Right renal cortex interstitium (tissue), 3 donors: Measurements from ENCODE around the gene HIRA. TPM values are rescaled to one million over a fixed set of nuclear protein-coding genes. Genes with fewer than 3 reads are reported as not detected.
"Not testable (repeated sequence)": the region's sequence is repeated elsewhere in the genome, so short reads cannot be mapped to it uniquely, and the experiment has no call there.

Source experiments
- DNase-seq, 3 donors: peaks; one replicate each; pipeline ENCODE4 v3.0.0-alpha.2; 2013; ENCODE audit warnings: low read depth in 3 of 3, low spot score in 2 of 3
- polyA plus RNA-seq, 3 donors: library from polyadenylated mRNA; unstranded; fragments of 120-200 nt; gene quantifications; one replicate each; pipeline ENCODE4 v1.2.1, GENCODE V29; 2013; ENCODE audit not compliant: insufficient read length in 3 of 3

Gene HIRA
- polyA plus RNA-seq, 3 donors, result 32.3 to 35.5 (median 34.9) TPM

GRCh38 chr22:19336133-19337075 lies 95.1 kb downstream of the HIRA start:
- no peak for DNase-seq

GRCh38 chr22:19331975-19332374 lies 99.6 kb downstream of the HIRA start:
- no peak for DNase-seq

- no peak for DNase-seq
Observed at GRCh38 chr22:19331474-19331873, 100.1 kb downstream of the HIRA start.

- no peak for DNase-seq
Observed at GRCh38 chr22:19330865-19331418, 100.6 kb downstream of the HIRA start.

- DNase-seq, result not testable (repeated sequence)
Observed at GRCh38 chr22:19330205-19330604, 101.3 kb downstream of the HIRA start.

- DNase-seq, result no peak
Observed at GRCh38 chr22:19329454-19329853, 102.1 kb downstream of the HIRA start.

GRCh38 chr22:19325296-19325948 lies 106.1 kb downstream of the HIRA start:
- no peak for DNase-seq

- DNase-seq, result not testable (repeated sequence)
Observed at GRCh38 chr22:19323420-19323819, 108.1 kb downstream of the HIRA start.

- DNase-seq, result no peak
Observed at GRCh38 chr22:19321757-19322156, 109.8 kb downstream of the HIRA start.

GRCh38 chr22:19320136-19320535 lies 111.4 kb downstream of the HIRA start:
- DNase-seq, result not testable (repeated sequence)

GRCh38 chr22:19319281-19319680 lies 112.3 kb downstream of the HIRA start:
- no peak for DNase-seq

GRCh38 chr22:19317865-19318264 lies 113.7 kb downstream of the HIRA start:
- DNase-seq, result no peak

- no peak for DNase-seq
Observed at GRCh38 chr22:19307872-19308271, 123.7 kb downstream of the HIRA start.

GRCh38 chr22:19306535-19306934 lies 125.0 kb downstream of the HIRA start:
- DNase-seq, result not testable (repeated sequence)

- DNase-seq, result no peak
Observed at GRCh38 chr22:19304547-19304946, 127.0 kb downstream of the HIRA start.

GRCh38 chr22:19303785-19304184 lies 127.7 kb downstream of the HIRA start:
- no peak for DNase-seq

- DNase-seq, result no peak
Observed at GRCh38 chr22:19295733-19296132, 135.8 kb downstream of the HIRA start.

- DNase-seq, result no peak
Observed at GRCh38 chr22:19292458-19293230, 138.9 kb downstream of the HIRA start.

- peak; percentile 57 to 74 (median 67) for DNase-seq
Observed at GRCh38 chr22:19291580-19292457, 139.7 kb downstream of the HIRA start, which contains the start of gene CLTCL1. CLTCL1 (minus strand) TSS chr22:19291719; CDS start chr22:19291641, 78 bp downstream.

- DNase-seq, result no peak
Observed at GRCh38 chr22:19291218-19291579, 140.3 kb downstream of the HIRA start.
